Ovary (tissue), 9 donors: Measurements from ENCODE around the gene TPSG1. TPM values are rescaled to one million over a fixed set of nuclear protein-coding genes. Genes with fewer than 3 reads are reported as not detected.
"Not testable (repeated sequence)": the region's sequence is repeated elsewhere in the genome, so short reads cannot be mapped to it uniquely, and the experiment has no call there.

ENCODE experiments used
- DNase-seq, 5 donors: peaks; one replicate each; pipeline ENCODE4 v3.0.0-alpha.2; 2019 to 2020
- H3K27ac ChIP-seq, 2 donors: fragments of 200-600 bp; one replicate each; pipeline versions ENCODE4 v1.5.1 to v1.8.0; 2019 to 2022
- H3K27me3 ChIP-seq: fragments of 200-600 bp; one replicate; pipeline ENCODE4 v1.8.0; 2022
- H3K36me3 ChIP-seq: fragments of 200-600 bp; sonication (generic); one replicate; pipeline ENCODE4 v1.5.1; 2019
- H3K4me1 ChIP-seq: one replicate; pipeline ENCODE4 v1.8.1; 2013; ENCODE audit warnings: mild to moderate bottlenecking, moderate library complexity; ENCODE audit not compliant: insufficient read depth
- H3K4me3 ChIP-seq: fragments of 200-600 bp; sonication (generic); one replicate; pipeline ENCODE4 v1.5.1; 2017
- H3K9me3 ChIP-seq, 2 donors: fragments of 200-600 bp in 1 of 2; sonication (generic) in 1 of 2; one replicate each; pipeline versions ENCODE4 v1.5.1 to v1.8.1; 2013 to 2019; ENCODE audit warnings: mild to moderate bottlenecking in 1 of 2, moderate library complexity in 1 of 2
- EP300 ChIP-seq: sonication (generic); formaldehyde crosslinking; IDR thresholded peaks from one replicate; pipeline ENCODE4 v1.6.1; 2017; ENCODE audit warnings: antibody characterized with exemption
- POLR2A ChIP-seq: fragments of 450-650 bp; IDR thresholded peaks from one replicate; pipeline ENCODE4 v1.6.1; 2017; ENCODE audit warnings: antibody characterized with exemption, mild to moderate bottlenecking, moderate library complexity
- WGBS, 3 donors: extraction: QIAGEN DNeasy Blood & Tissue Kit in 1 of 3; methylation state at CpG; one replicate each; pipeline versions ENCODE4 v1.1.5 to v1.1.7; 2013 to 2017; 5-methylcytosine and 5-hydroxymethylcytosine counted together
- intact Hi-C, 4 donors: fragments of 100-400 bp; cut with DNase I; formaldehyde crosslinking; loops; one replicate each; pipeline versions ENCODE4 v1.11.0 to v1.15.1; 2022 to 2023
- polyA plus RNA-seq, 2 donors: library from polyadenylated mRNA; stranded (reverse); fragments of 200-250 nt in 1 of 2; fragments of 350-450 nt in 1 of 2; fragmentation: Illumina TruSeq in 1 of 2; extraction: RNeasy Lipid Tissue Mini Kit (QIAGEN cat#74804) in 1 of 2; gene quantifications; one replicate each; pipeline ENCODE4 v1.2.3, GENCODE V29; 2013 to 2014
- total RNA-seq, 7 donors: library from RNA; depleted of rRNA in 2 of 7; stranded (reverse); fragments of >200 nt in 2 of 7; fragmentation: NEBNext Ultra II Directional in 3 of 7; extraction: Animal tissue kit (Norgen Biotek cat#: 25700) in 3 of 7; gene quantifications; one replicate each; pipeline versions ENCODE4 v1.1.0 to v1.2.4, GENCODE V29; 2016 to 2023
- TF ChIP-seq, protein P1 (sequence below), 3 donors: fragments of 450-650 bp in 2 of 3; fragments of 200-600 bp in 1 of 3; IDR thresholded peaks; one replicate each; pipeline versions ENCODE4 v1.5.1 to v1.8.0; 2016 to 2022; ENCODE audit warnings: antibody characterized with exemption in 3 of 3, mild to moderate bottlenecking in 1 of 3
- donor health status: DM: no; HTN: no; CAD: no; lungs with moderate emphysema.
- donor health status: DM: no; HTN: no; CAD: no.
- donor health status: Bipolar disorder and iron deficiency.
- donor health status: DM: yes; HTN: yes; CAD: no.
- donor health status: DM: no; HTN: no; CAD: no.
- donor health status: DM: yes; HTN: yes; CAD: no.

TPSG1 gene
- total and polyA plus RNA-seq, 9 donors: 0.08 to 1.3 (median 0.22) TPM; not detected in 6

GRCh38 chr16:1271380-1271723, 46.3 kb upstream of the TPSG1 start:
- intact Hi-C loops: no loop called here
- TF ChIP-seq, protein P1, sequence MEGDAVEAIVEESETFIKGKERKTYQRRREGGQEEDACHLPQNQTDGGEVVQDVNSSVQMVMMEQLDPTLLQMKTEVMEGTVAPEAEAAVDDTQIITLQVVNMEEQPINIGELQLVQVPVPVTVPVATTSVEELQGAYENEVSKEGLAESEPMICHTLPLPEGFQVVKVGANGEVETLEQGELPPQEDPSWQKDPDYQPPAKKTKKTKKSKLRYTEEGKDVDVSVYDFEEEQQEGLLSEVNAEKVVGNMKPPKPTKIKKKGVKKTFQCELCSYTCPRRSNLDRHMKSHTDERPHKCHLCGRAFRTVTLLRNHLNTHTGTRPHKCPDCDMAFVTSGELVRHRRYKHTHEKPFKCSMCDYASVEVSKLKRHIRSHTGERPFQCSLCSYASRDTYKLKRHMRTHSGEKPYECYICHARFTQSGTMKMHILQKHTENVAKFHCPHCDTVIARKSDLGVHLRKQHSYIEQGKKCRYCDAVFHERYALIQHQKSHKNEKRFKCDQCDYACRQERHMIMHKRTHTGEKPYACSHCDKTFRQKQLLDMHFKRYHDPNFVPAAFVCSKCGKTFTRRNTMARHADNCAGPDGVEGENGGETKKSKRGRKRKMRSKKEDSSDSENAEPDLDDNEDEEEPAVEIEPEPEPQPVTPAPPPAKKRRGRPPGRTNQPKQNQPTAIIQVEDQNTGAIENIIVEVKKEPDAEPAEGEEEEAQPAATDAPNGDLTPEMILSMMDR (IDR thresholded peaks at IDR 0.05): no peak
- TF ChIP-seq POLR2A (no peak), EP300 (no peak)
- no peak for DNase-seq
- Histone ChIP-seq H3K27me3 (no peaks in the 10 kb centered on the region), H3K9me3 (no peaks in the 10 kb centered on the region), H3K4me3 (no peak overlapping the region), H3K36me3 (no peaks in the 10 kb centered on the region), H3K27ac (no peak overlapping the region), H3K4me1 (no peaks in the 10 kb centered on the region)
- 73 to 78% (median 77%) methylated on average over 12 of the region's 12 CpGs for WGBS, 3 donors

- H3K4me3 ChIP-seq, H3K36me3 ChIP-seq, DNase-seq, H3K27ac ChIP-seq, intact Hi-C loops, H3K9me3 ChIP-seq, H3K4me1 ChIP-seq, H3K27me3 ChIP-seq: not testable (repeated sequence)
- WGBS, 3 donors: 87 to 95% (median 93%) methylated on average over 7 of the region's 7 CpGs
These were observed 44.4 kb upstream of the TPSG1 start for GRCh38 chr16:1269418-1269817.

- TF ChIP-seq, protein P1 (IDR thresholded peaks at IDR 0.05): no peak
- no peak for TF ChIP-seq EP300
- no peak for TF ChIP-seq POLR2A
- Histone ChIP-seq H3K27ac (no peak overlapping the region), H3K9me3 (no peaks in the 10 kb centered on the region), H3K36me3 (no peaks in the 10 kb centered on the region), H3K4me3 (no peak overlapping the region), H3K27me3 (no peaks in the 10 kb centered on the region), H3K4me1 (no peaks in the 10 kb centered on the region)
- DNase-seq: no peak
- WGBS, 3 donors: 73 to 84% (median 82%) methylated on average over 19 of the region's 19 CpGs
- intact Hi-C loops: no loop called here
These were observed 40.8 kb upstream of the TPSG1 start for GRCh38 chr16:1265826-1266225.

- H3K36me3 ChIP-seq: no peaks in the 10 kb centered on the region
- DNase-seq: no peak
- 48 to 57% (median 57%) methylated on average over 13 of the region's 13 CpGs for WGBS, 3 donors
- no peaks in the 10 kb centered on the region for H3K4me1 ChIP-seq
- H3K9me3 ChIP-seq: no peaks in the 10 kb centered on the region
- no peak for TF ChIP-seq EP300
- no peak for TF ChIP-seq POLR2A
- TF ChIP-seq, protein P1 (IDR thresholded peaks at IDR 0.05): no peak
- intact Hi-C loops: no loop called here
- no peak overlapping the region for H3K27ac ChIP-seq
- no peaks in the 10 kb centered on the region for H3K27me3 ChIP-seq
- H3K4me3 ChIP-seq: no peak overlapping the region
These were observed 40.1 kb upstream of the TPSG1 start for GRCh38 chr16:1265090-1265630.

DNA sequence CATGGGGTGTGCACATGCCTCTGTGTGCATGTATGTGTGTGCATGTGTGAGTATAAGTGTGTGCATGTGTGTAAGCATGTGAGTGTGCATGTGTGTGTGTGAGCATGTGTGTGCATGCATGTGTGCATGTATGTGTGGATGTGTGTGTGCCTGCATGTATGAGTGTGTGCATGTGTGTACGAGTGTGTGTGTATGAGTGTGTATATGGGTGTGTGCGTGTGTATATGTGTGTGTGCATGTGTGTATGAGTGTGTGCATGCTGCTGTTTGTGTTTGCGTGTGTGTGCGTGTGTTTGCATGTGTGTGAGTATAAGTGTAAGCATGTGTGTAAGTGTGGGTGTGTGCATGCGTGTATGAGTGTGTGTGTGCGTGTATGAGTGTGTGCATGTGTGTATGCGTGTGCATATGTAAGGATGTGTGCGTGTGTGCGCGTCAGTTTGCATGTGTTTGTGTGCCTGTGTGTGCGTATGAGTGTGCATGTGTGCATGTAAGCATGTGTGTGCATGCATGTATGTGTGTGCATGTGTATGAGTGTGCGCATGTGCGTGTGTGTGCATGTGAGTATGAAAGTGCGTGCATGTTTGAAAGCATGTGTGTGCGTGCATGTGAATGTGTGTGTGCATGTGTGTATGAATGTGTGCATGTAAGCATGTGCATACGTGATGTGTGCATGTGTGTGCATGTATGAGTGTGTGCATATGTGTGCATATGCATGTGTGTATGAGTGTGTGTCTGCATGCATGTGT, 39.4 kb upstream of the TPSG1 start:
- TF ChIP-seq EP300 (no peak), POLR2A (no peak)
- TF ChIP-seq, protein P1 (IDR thresholded peaks at IDR 0.05): no peak
- intact Hi-C loops: no loop called here
- 81 to 94% (median 87%) methylated on average over 16 of the region's 16 CpGs for WGBS, 3 donors
- no peaks in the 10 kb centered on the region for H3K9me3 ChIP-seq
- H3K4me1 ChIP-seq: no peaks in the 10 kb centered on the region
- no peaks in the 10 kb centered on the region for H3K36me3 ChIP-seq
- H3K27ac ChIP-seq: no peak overlapping the region
- no peak overlapping the region for H3K4me3 ChIP-seq
- no peak for DNase-seq
- no peaks in the 10 kb centered on the region for H3K27me3 ChIP-seq
